NCI-H2081 (cell line): ENCODE data around the gene CCR1.

Experiments
- DNase-seq, 2 experiments: peaks; one replicate each; lab custom pipeline; 2025; lab: John Stamatoyannopoulos, UW

CCR1 gene

GRCh38 chr3:46208167-46208704 lies at the start of gene CCR1:
CCR1 (minus strand) TSS chr3:46208313; CDS start chr3:46204313, 4,000 bp downstream.
- no peak for DNase-seq

GRCh38 chr3:46252980-46253379 lies 44.9 kb upstream of the CCR1 start:
- no peak for DNase-seq

GRCh38 chr3:46245146-46245545 lies 37.0 kb upstream of the CCR1 start:
- DNase-seq: no peak

- DNase-seq: no peak
Measured at GRCh38 chr3:46243560-46243959, 35.4 kb upstream of the CCR1 start.

- no peak for DNase-seq
Measured at GRCh38 chr3:46242120-46242519, 34.0 kb upstream of the CCR1 start, which contains the start of gene CCR3. CCR3 (plus strand) TSS chr3:46242460; CDS start chr3:46265159, 22,699 bp downstream.

- no peak for DNase-seq
Measured at GRCh38 chr3:46239952-46240351, 31.8 kb upstream of the CCR1 start.

- no peak for DNase-seq
Measured at GRCh38 chr3:46239301-46239938, 31.3 kb upstream of the CCR1 start.

- no peak for DNase-seq
Measured at GRCh38 chr3:46238386-46238785, 30.3 kb upstream of the CCR1 start.

- no peak for DNase-seq
Measured at GRCh38 chr3:46236294-46237054, 28.4 kb upstream of the CCR1 start.

GRCh38 chr3:46235425-46235824 lies 27.3 kb upstream of the CCR1 start:
- no peak for DNase-seq

GRCh38 chr3:46233194-46233593 lies 25.1 kb upstream of the CCR1 start:
- no peak for DNase-seq

- no peak for DNase-seq
Measured at GRCh38 chr3:46231323-46231722, 23.2 kb upstream of the CCR1 start.

GRCh38 chr3:46228260-46229242 lies 20.4 kb upstream of the CCR1 start:
- DNase-seq: no peak

GRCh38 chr3:46222435-46223161 lies 14.5 kb upstream of the CCR1 start:
- no peak for DNase-seq

- DNase-seq: no peak
Measured at GRCh38 chr3:46221938-46222337, 13.8 kb upstream of the CCR1 start.

GRCh38 chr3:46221391-46221790 lies 13.3 kb upstream of the CCR1 start:
- no peak for DNase-seq

GRCh38 chr3:46218196-46218709 lies 10.1 kb upstream of the CCR1 start:
- no peak for DNase-seq

- DNase-seq: no peak
Measured at GRCh38 chr3:46215810-46216414, 7.8 kb upstream of the CCR1 start.

- DNase-seq: peak; percentile 5 to 59
Measured at GRCh38 chr3:46214751-46215352, 6.7 kb upstream of the CCR1 start.

- DNase-seq: no peak
Measured at GRCh38 chr3:46213201-46213600, 5.1 kb upstream of the CCR1 start.
